ENCODE measurements around the gene LGALS9C.
"Not testable (repeated sequence)": the region's sequence is repeated elsewhere in the genome, so short reads cannot be mapped to it uniquely, and the experiment has no call there.

The LGALS9C gene
- 0 reads per million in 2 donors for total RNA-seq

- DNase-seq = peak in 1 of 5 experiments; percentile 12
Observed at GRCh38 chr17:18476508-18477308, at the start of gene LGALS9C. Gene LGALS9C, plus strand, starts transcription at chr17:18476789. Its CDS starts 66 bp downstream, at chr17:18476855.

- DNase-seq = not testable (repeated sequence)
Observed at GRCh38 chr17:18432206-18432605, 44.4 kb upstream of the LGALS9C start.

- not testable (repeated sequence) for DNase-seq
Observed at GRCh38 chr17:18439465-18439870, 37.1 kb upstream of the LGALS9C start.

GRCh38 chr17:18442093-18442492, 34.5 kb upstream of the LGALS9C start:
- DNase-seq = peak in 2 of 5 experiments; percentile 11 to 19

GRCh38 chr17:18442532-18442931, 34.1 kb upstream of the LGALS9C start:
- not testable (repeated sequence) for DNase-seq

- DNase-seq = not testable (repeated sequence)
Observed at GRCh38 chr17:18447476-18448205, 28.9 kb upstream of the LGALS9C start.

- DNase-seq = not testable (repeated sequence)
Observed at GRCh38 chr17:18448311-18448710, 28.3 kb upstream of the LGALS9C start.

GRCh38 chr17:18449833-18450232, 26.8 kb upstream of the LGALS9C start:
- DNase-seq = not testable (repeated sequence)

GRCh38 chr17:18450998-18451397, 25.6 kb upstream of the LGALS9C start:
- DNase-seq = not testable (repeated sequence)

- DNase-seq = not testable (repeated sequence)
Observed at GRCh38 chr17:18451969-18452368, 24.6 kb upstream of the LGALS9C start.

GRCh38 chr17:18459035-18459434, 17.6 kb upstream of the LGALS9C start:
- not testable (repeated sequence) for DNase-seq

- DNase-seq = not testable (repeated sequence)
Observed at GRCh38 chr17:18463831-18464502, 12.6 kb upstream of the LGALS9C start.

- not testable (repeated sequence) for DNase-seq
Observed at GRCh38 chr17:18466250-18466983, 10.2 kb upstream of the LGALS9C start.

GRCh38 chr17:18467001-18467400, 9.6 kb upstream of the LGALS9C start:
- not testable (repeated sequence) for DNase-seq

GRCh38 chr17:18468472-18469171, 8.0 kb upstream of the LGALS9C start:
- DNase-seq = not testable (repeated sequence)

- not testable (repeated sequence) for DNase-seq
Observed at GRCh38 chr17:18469837-18470236, 6.8 kb upstream of the LGALS9C start.

GRCh38 chr17:18470345-18470930, 6.2 kb upstream of the LGALS9C start:
- not testable (repeated sequence) for DNase-seq

- not testable (repeated sequence) for DNase-seq
Observed at GRCh38 chr17:18473967-18474366, 2.6 kb upstream of the LGALS9C start.

- not testable (repeated sequence) for DNase-seq
Observed at GRCh38 chr17:18474754-18475153, 1.8 kb upstream of the LGALS9C start.

GRCh38 chr17:18477367-18477766, 778 bp downstream of the LGALS9C start:
- not testable (repeated sequence) for DNase-seq

GRCh38 chr17:18478362-18478761, 1.8 kb downstream of the LGALS9C start:
- DNase-seq = not testable (repeated sequence)
